GM19193 (cell line): ENCODE data around the gene RCBTB1.

Source experiments
- POLR2A ChIP-seq: IDR thresholded peaks from 4 replicates; pipeline ENCODE4 v1.6.1; 2011; ENCODE audit not compliant: insufficient read depth, insufficient read length; ENCODE audit errors: extremely low read depth

Gene RCBTB1

GRCh38 chr13:49543656-49544055, 41.7 kb downstream of the RCBTB1 start:
- TF ChIP-seq POLR2A = no peak

- no peak for TF ChIP-seq POLR2A
These were observed 44.8 kb downstream of the RCBTB1 start for GRCh38 chr13:49540552-49540951.

GRCh38 chr13:49539746-49540145, 45.6 kb downstream of the RCBTB1 start:
- TF ChIP-seq POLR2A = no peak

DNA sequence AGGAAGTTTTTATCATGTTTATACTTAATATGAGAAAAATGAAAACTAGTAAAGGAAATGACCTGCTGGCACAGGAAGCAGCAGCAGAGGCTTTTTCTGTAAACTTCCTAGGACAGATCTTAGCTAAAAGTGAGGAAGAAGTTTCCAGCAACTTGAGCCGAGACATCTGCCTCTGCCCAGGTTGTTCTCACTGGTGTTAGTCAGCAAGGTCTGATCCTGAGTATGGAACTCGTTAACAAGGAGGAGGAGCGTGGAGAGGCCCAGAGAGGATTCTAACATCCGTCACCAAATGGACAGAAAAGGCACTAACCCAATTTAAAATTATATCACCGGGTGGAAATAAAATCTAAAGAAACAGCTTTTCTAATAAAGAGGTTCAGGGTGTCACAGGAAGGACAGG, 46.0 kb downstream of the RCBTB1 start:
- no peak for TF ChIP-seq POLR2A

GRCh38 chr13:49538404-49538803, 47.0 kb downstream of the RCBTB1 start:
- TF ChIP-seq POLR2A = no peak

DNA sequence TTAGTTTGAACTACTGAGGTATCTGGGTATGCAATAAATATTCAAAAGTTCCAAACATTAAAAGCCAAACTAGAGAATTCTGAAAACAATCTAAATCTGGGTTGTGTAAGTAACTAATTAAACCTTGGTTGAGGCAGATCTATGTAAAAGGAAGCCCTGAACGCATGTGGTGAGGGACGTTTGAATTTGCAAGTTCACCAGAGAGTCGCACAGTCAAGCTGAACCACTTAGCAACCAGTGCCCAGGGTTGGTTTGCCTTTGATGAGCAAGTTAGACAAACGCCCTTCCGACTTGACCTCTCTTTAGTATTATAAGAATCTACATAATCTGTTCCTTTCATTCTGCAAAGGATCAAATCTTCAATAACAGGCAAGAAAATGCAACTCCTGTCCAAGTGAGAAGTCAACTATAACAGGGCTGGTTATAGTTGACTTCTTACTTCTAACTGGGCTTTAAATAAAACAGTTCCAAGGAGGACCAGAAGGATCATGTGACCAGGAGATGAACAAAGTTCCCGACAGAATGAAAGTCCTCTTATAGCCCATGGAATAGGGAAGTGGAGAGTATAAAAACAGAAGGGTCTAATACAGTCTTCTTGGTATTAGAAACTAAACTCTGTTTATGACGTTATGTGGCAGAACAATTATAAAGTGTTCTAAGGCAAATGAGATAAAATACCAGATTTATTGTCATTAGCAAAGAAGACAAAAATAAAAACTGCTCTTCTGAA, 49.0 kb downstream of the RCBTB1 start:
- TF ChIP-seq POLR2A = no peak

- no peak for TF ChIP-seq POLR2A
These were observed 51.6 kb downstream of the RCBTB1 start for GRCh38 chr13:49533591-49534269.

DNA sequence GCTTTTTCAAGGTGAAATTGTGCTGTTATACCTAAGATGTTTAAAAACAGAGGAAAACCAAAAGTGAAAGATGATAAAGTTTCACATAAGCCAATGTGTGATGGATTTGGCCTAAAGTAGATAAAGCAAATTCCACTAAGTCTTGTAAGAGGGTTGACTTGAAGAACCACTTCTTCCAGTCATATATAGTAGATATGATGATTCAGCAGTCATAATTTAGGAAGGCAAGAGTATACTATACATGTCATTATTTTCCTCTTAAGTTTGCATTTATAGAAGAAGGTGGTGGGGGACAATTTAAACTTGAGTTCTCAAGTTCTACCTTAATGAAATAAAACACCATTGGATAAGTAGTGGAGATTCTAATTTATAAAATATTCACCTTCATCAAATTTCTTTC, 52.3 kb downstream of the RCBTB1 start:
- no peak for TF ChIP-seq POLR2A

DNA sequence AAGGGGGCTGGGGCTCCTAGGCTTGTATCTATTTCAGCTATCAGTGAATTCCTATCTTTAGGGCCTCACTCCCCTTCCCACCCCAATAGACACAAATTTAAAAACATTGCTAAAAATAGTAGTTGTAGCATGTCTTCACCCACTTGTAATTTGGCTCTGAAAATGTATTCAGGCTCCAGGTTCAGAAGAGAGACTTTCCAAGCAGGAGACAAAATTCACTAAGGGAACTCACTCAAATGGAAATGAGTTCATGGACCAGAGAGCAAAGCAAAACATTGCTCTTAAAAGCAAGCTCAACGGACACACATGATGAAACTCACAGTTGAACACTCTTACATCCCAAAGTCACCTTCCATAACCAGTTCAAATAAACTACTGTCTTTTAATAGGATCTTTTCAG, 52.8 kb downstream of the RCBTB1 start:
- TF ChIP-seq POLR2A = no peak

- TF ChIP-seq POLR2A = no peak
These were observed 54.9 kb downstream of the RCBTB1 start for GRCh38 chr13:49530457-49530856.

- no peak for TF ChIP-seq POLR2A
These were observed 57.2 kb downstream of the RCBTB1 start for GRCh38 chr13:49528161-49528560.

GRCh38 chr13:49527123-49527522, 58.2 kb downstream of the RCBTB1 start:
- no peak for TF ChIP-seq POLR2A

GRCh38 chr13:49524740-49525501, 60.4 kb downstream of the RCBTB1 start:
- TF ChIP-seq POLR2A = no peak

GRCh38 chr13:49521224-49521623, 64.1 kb downstream of the RCBTB1 start:
- TF ChIP-seq POLR2A = no peak

- TF ChIP-seq POLR2A = no peak
These were observed 67.9 kb downstream of the RCBTB1 start for GRCh38 chr13:49517461-49517860.

GRCh38 chr13:49516467-49516866, 68.9 kb downstream of the RCBTB1 start:
- TF ChIP-seq POLR2A = no peak
